Immature natural killer cell (primary cell): ENCODE data around the gene CRB1. TPM values are rescaled to one million over a fixed set of nuclear protein-coding genes. Genes with fewer than 3 reads are reported as not detected.

Source experiments
- polyA plus RNA-seq, 3 donors: library from polyadenylated mRNA; unstranded; fragments of 300-500 nt; fragmentation: Illumina TruSeq; gene quantifications; one replicate each; pipeline ENCODE4 v1.2.3, GENCODE V29; 2021

Gene CRB1
- polyA plus RNA-seq, 3 donors from 2014 or later: 0.26 to 0.53 TPM; not detected in 1

Other genes starting within 250 kb of the CRB1 start
- gene F13B, start 201.0 kb upstream of the CRB1 start, polyA plus RNA-seq: not detected
- gene ASPM, start 121.6 kb upstream of the CRB1 start, polyA plus RNA-seq: under 1 TPM in 1 of 3 donors, not detected in 2; 0.30 TPM
- 1 to 10 TPM; 1.1 to 3.6 (median 1.2) TPM for gene ZBTB41, start 67.0 kb upstream of the CRB1 start, polyA plus RNA-seq